HepG2 (cell line): Measurements from ENCODE around the gene C16orf95. TPM values are rescaled to one million over a fixed set of nuclear protein-coding genes. Genes with fewer than 3 reads are reported as not detected.

Experiments used
- ATAC-seq: fragments of 200-7000 bp; cut with Tn5 transposase; 3 replicates; pipeline ENCODE4 v1.9.1; 2020; ENCODE audit warnings: mild to moderate bottlenecking, moderate library complexity
- BruUV-seq: library from RNA; stranded (reverse); fragments of 400-500 nt; replicated peaks from 2 replicates; lab custom pipeline; 2021; lab: Mats Ljungman, UMichigan
- CTCF ChIA-PET: fragments of 300-600 bp; formaldehyde crosslinking; extraction: SDS; loops from one replicate; lab custom pipeline; 2021; ENCODE audit warnings: low total read pairs, inconsistent platforms, low intra/inter-chr PET ratio; lab: Yijun Ruan, JAX
- POLR2A ChIA-PET: fragments of 350-600 bp; sonication (Branson Sonifier 250); formaldehyde crosslinking; loops from one replicate; lab custom pipeline; 2020; ENCODE audit warnings: antibody characterized with exemption, inconsistent platforms; lab: Yijun Ruan, JAX
- DNase-seq: peaks from one replicate; pipeline ENCODE4 v3.0.0-alpha.2; 2015; ENCODE audit warnings: low spot score
- FAIRE-seq: peaks from 3 replicates; lab custom pipeline; 2011; peaks lifted over from hg19 to GRCh38; lab: Jason Lieb, UNC
- H2AFZ ChIP-seq: one replicate; pipeline ENCODE4 v1.6.1; 2011; ENCODE audit warnings: low read length, inconsistent platforms
- H3K27ac ChIP-seq: fragments of 300-600 bp; 3 replicates; pipeline ENCODE4 v1.8.0; 2011; ENCODE audit warnings: mixed run types, mild to moderate bottlenecking, mixed read lengths, low read length, inconsistent platforms; ENCODE audit not compliant: insufficient read depth; ENCODE audit errors: extremely low read length
- H3K27me3 ChIP-seq, 2 experiments: fragments of 200-600 bp in 1 of 2; 2 replicates in 1 of 2; 3 replicates in 1 of 2; pipeline versions ENCODE4 v1.6.0 to v1.8.0; 2011; ENCODE audit warnings: low read length in 2 of 2, mild to moderate bottlenecking in 2 of 2, moderate library complexity in 2 of 2, inconsistent platforms in 1 of 2; ENCODE audit not compliant: insufficient read depth in 2 of 2, control insufficient read depth in 1 of 2
- H3K36me3 ChIP-seq, 2 experiments: fragments of 200-600 bp in 1 of 2; replicated peaks in 1 of 2; 2 replicates in 1 of 2; 3 replicates in 1 of 2; pipeline versions ENCODE4 v1.5.1 to v1.8.0; 2011; ENCODE audit warnings: low read length in 2 of 2, inconsistent platforms in 1 of 2; ENCODE audit not compliant: insufficient read depth in 2 of 2, control insufficient read depth in 1 of 2
- H3K4me1 ChIP-seq: 2 replicates; pipeline ENCODE4 v1.5.1; 2012; ENCODE audit warnings: low read length, inconsistent platforms; ENCODE audit not compliant: insufficient read depth
- H3K4me2 ChIP-seq: 2 replicates; pipeline ENCODE4 v1.6.0; 2011; ENCODE audit warnings: low read depth, low read length, inconsistent platforms
- H3K4me3 ChIP-seq, 3 experiments: fragments of 200-600 bp in 1 of 3; sonication (generic), shearing (Covaris generic) in 1 of 3; replicated peaks in 1 of 3; 2 replicates each; pipeline ENCODE4 v1.5.1; 2011 to 2016; ENCODE audit warnings: low read length in 3 of 3, inconsistent platforms in 2 of 3, low read depth in 2 of 3, mild to moderate bottlenecking in 2 of 3, control low read depth in 1 of 3, mixed read lengths in 1 of 3; ENCODE audit not compliant: insufficient read depth in 1 of 3
- H3K79me2 ChIP-seq: one replicate; pipeline ENCODE4 v1.6.1; 2011; ENCODE audit warnings: low read length, inconsistent platforms; ENCODE audit not compliant: insufficient read depth
- H3K9ac ChIP-seq: 2 replicates; pipeline ENCODE4 v1.6.0; 2011; ENCODE audit warnings: mild to moderate bottlenecking, low read depth, low read length, inconsistent platforms; ENCODE audit not compliant: insufficient read depth
- H3K9me3 ChIP-seq: 2 replicates; pipeline ENCODE4 v1.5.1; 2012; ENCODE audit warnings: mild to moderate bottlenecking, low read length
- H4K20me1 ChIP-seq: 2 replicates; pipeline ENCODE4 v1.6.0; 2011; ENCODE audit warnings: inconsistent platforms, mild to moderate bottlenecking, low read length, moderate library complexity; ENCODE audit not compliant: insufficient read depth
- MAZ ChIP-seq, 2 experiments: sonication (generic) in 1 of 2; formaldehyde crosslinking in 1 of 2; IDR thresholded peaks; 2 replicates each; pipeline versions ENCODE4 v1.5.0 to v1.6.1; 2012 to 2020; ENCODE audit warnings: low read depth in 2 of 2, mild to moderate bottlenecking in 2 of 2, borderline replicate concordance in 1 of 2, improper control_type of control experiment in 1 of 2, low read length in 1 of 2, missing genetic modification reagents in 1 of 2, moderate library complexity in 1 of 2
- MXI1 ChIP-seq: IDR thresholded peaks from 3 replicates; pipeline ENCODE4 v1.6.1; 2012; ENCODE audit warnings: low read depth, low read length, inconsistent platforms, borderline replicate concordance
- RBM22 ChIP-seq: fragments of 200-400 bp; formaldehyde crosslinking; optimal IDR thresholded peaks from 2 replicates; pipeline ENCODE3; 2017; ENCODE audit warnings: mild to moderate bottlenecking, low read length, moderate library complexity
- ZBTB43 ChIP-seq: sonication (generic); formaldehyde crosslinking; conservative IDR thresholded peaks from 2 replicates; pipeline ENCODE4 v1.4.0; 2020; ENCODE audit warnings: missing genetic modification reagents
- ZNF225 ChIP-seq: sonication (generic); formaldehyde crosslinking; IDR thresholded peaks from 2 replicates; pipeline ENCODE4 v1.4.0; 2020; ENCODE audit warnings: mild to moderate bottlenecking, missing genetic modification reagents
- ZNF318 ChIP-seq: sonication (generic); formaldehyde crosslinking; IDR thresholded peaks from 2 replicates; pipeline ENCODE4 v1.4.0; 2020; ENCODE audit warnings: mild to moderate bottlenecking, missing genetic modification reagents
- ZNF644 ChIP-seq: IDR thresholded peaks from 2 replicates; pipeline ENCODE4 v1.6.1; 2016; ENCODE audit warnings: low read depth
- ZNF652 ChIP-seq: IDR thresholded peaks from 2 replicates; pipeline ENCODE4 v1.6.1; 2016; ENCODE audit warnings: low read depth, borderline replicate concordance
- ZNF672 ChIP-seq: sonication (generic); formaldehyde crosslinking; IDR thresholded peaks from 2 replicates; pipeline ENCODE4 v1.8.1; 2022; ENCODE audit warnings: missing genetic modification reagents
- WGBS: methylation state at CpG from one replicate; pipeline ENCODE4 v1.1.6; 2017; ENCODE audit warnings: low lambda C conversion rate; 5-methylcytosine and 5-hydroxymethylcytosine counted together
- in situ Hi-C: cut with HindIII; loops from 2 replicates; pipeline ENCODE4 v1.10.0; 2017; ENCODE audit warnings: low pct_unique_long_range_greater_than_20kb; ENCODE audit not compliant: extremely low pct_ligation_motif_present
- intact Hi-C: fragments of 100-400 bp; cut with micrococcal nuclease; formaldehyde crosslinking; loops from one replicate; pipeline ENCODE4 v1.10.0; 2022; ENCODE audit not compliant: unreplicated experiment
- polyA plus RNA-seq, 8 experiments: library from polyadenylated mRNA; depleted of rRNA in 3 of 8; stranded (reverse) in 7 of 8; unstranded in 1 of 8; fragments of >200 nt; fragmentation: Illumina TruSeq in 4 of 8; extraction: Trizol in 4 of 8; gene quantifications; 2 replicates each; pipeline versions ENCODE4 v1.2.1 to v1.2.3, GENCODE V29; 2011 to 2016; ENCODE audit warnings: low read depth in 4 of 8, missing spikeins in 1 of 8, mixed read lengths in 1 of 8; ENCODE audit not compliant: insufficient read depth in 1 of 8
- total RNA-seq, 5 experiments: library from RNA; depleted of rRNA; stranded (reverse); fragments of >200 nt; fragmentation: Illumina TruSeq; extraction: Trizol; gene quantifications; 2 replicates each; pipeline ENCODE4 v1.2.3, GENCODE V29; 2016; ENCODE audit warnings: low read depth in 1 of 5
- TF ChIP-seq, protein P1 (sequence below): sonication (generic); formaldehyde crosslinking; IDR thresholded peaks from 2 replicates; pipeline ENCODE4 v1.5.1; 2020; ENCODE audit warnings: mild to moderate bottlenecking, missing genetic modification reagents, moderate library complexity

Gene C16orf95
- total and polyA plus RNA-seq, 2 of the 13 experiments (the other 11 are each of a cell fraction or from before 2014, with no cell fraction given), result 2.8 to 8.6 TPM

GRCh38 chr16:87358250-87358649 lies 41.1 kb upstream of the C16orf95 start:
- Histone ChIP-seq H3K4me1 (peaks cover 70% of the 10 kb centered on the region), H4K20me1 (peaks cover 94% of the 10 kb centered on the region), H3K4me2 (no peak overlapping the region), H3K27ac (no peak overlapping the region), H3K9me3 (no peaks in the 10 kb centered on the region), H3K27me3 (no peaks in the 10 kb centered on the region), H2AFZ (no peak overlapping the region), H3K4me3 (no peak overlapping the region), H3K79me2 (peaks cover 94% of the 10 kb centered on the region), H3K9ac (no peak overlapping the region), H3K36me3 (peaks cover 50 to 87% of the 10 kb centered on the region in 2 experiments)
- ATAC-seq (no peak; the same call in 2 of the 3 replicates), FAIRE-seq (no peak), DNase-seq (no peak)
- WGBS, result over 99% methylated on average over 17 of the region's 17 CpGs
- no TSS peak for BruUV-seq
- intact Hi-C loops (loop anchor here (5.0 kb wide), 1 partner anchor 41 kb away; the partner anchor contains the start of gene C16orf95), in situ Hi-C loops (no loop called here)
- CTCF ChIA-PET, result no interaction called here
- POLR2A ChIA-PET, result interaction anchor here (1.1 to 18.0 kb wide), 3 partner anchors 9 to 30 kb away, joined by 3 to 265 read pairs (median 6); partner anchors contain the start of gene FBXO31
- TF ChIP-seq, protein P1, sequence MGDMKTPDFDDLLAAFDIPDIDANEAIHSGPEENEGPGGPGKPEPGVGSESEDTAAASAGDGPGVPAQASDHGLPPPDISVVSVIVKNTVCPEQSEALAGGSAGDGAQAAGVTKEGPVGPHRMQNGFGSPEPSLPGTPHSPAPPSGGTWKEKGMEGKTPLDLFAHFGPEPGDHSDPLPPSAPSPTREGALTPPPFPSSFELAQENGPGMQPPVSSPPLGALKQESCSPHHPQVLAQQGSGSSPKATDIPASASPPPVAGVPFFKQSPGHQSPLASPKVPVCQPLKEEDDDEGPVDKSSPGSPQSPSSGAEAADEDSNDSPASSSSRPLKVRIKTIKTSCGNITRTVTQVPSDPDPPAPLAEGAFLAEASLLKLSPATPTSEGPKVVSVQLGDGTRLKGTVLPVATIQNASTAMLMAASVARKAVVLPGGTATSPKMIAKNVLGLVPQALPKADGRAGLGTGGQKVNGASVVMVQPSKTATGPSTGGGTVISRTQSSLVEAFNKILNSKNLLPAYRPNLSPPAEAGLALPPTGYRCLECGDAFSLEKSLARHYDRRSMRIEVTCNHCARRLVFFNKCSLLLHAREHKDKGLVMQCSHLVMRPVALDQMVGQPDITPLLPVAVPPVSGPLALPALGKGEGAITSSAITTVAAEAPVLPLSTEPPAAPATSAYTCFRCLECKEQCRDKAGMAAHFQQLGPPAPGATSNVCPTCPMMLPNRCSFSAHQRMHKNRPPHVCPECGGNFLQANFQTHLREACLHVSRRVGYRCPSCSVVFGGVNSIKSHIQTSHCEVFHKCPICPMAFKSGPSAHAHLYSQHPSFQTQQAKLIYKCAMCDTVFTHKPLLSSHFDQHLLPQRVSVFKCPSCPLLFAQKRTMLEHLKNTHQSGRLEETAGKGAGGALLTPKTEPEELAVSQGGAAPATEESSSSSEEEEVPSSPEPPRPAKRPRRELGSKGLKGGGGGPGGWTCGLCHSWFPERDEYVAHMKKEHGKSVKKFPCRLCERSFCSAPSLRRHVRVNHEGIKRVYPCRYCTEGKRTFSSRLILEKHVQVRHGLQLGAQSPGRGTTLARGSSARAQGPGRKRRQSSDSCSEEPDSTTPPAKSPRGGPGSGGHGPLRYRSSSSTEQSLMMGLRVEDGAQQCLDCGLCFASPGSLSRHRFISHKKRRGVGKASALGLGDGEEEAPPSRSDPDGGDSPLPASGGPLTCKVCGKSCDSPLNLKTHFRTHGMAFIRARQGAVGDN (CRISPR knock-in tag), result 0 out of 2 replicates have a peak, but pooled peaks have one; percentile 6
- TF ChIP-seq MXI1 (no peak), ZNF652 (CRISPR knock-in tag) (no peak), ZNF318 (CRISPR knock-in tag) (peak; percentile 29; the same call in 1 of the 2 replicates), ZNF644 (CRISPR knock-in tag) (no peak), ZNF225 (0 out of 2 replicates have a peak, but pooled peaks have one; percentile 18), ZNF672 (CRISPR knock-in tag) (no peak), MAZ (IDR thresholded peaks at IDR 0.05; ENCODE audit: borderline replicate concordance, low read depth, low read length) (no peak), MAZ (CRISPR knock-in tag; IDR thresholded peaks at IDR 0.05; ENCODE audit: low read depth) (no peak), ZBTB43 (0 out of 2 replicates have a peak, but pooled peaks have one; percentile 16), RBM22 (peak; percentile 85)
